ENCODE results near the gene FOXN4. TPM values are rescaled to one million over a fixed set of nuclear protein-coding genes. Genes with fewer than 3 reads are reported as not detected.

The FOXN4 gene
- total and polyA plus RNA-seq, 2 donors (not counting 3 experiments of a cell fraction or from before 2014, with no cell fraction given): not detected

DNA sequence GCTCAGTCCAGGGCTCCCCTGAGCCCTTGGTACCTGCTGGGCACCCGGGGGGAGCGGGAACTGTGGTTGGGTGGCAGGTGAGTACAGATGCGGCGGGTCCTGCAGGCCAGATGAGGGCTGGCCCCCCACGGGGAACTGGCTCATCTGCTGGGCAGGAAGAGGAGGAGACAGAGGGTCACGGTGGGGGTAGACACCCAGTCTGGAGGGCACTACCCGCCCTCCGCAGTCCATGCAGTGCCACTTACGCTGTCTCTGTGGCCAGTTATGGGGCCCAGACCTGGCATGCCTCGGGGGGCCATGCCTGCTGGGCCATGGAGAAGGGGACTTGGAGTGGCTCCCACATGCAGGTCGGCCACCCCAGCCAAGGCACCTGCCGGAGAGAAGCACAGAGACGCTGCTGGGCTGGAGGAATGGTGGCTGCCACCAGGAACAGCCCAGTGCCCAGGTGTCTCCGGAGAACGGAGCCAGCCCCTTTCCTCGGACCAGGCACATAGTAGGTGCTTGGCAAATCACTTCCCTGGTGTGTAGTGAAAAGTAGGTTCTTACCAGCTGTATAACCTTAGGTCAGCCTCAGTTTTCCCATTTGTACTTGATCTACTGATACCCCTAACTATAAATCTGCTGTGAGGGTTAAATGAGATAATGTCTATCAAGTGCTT, 21.1 kb downstream of the FOXN4 start:
- intact Hi-C loops (cut with micrococcal nuclease): no loop called here
- Histone ChIP-seq H3K27ac (ENCODE audit: insufficient read depth, low read depth, low read length) (no peak overlapping the region), H3K27me3 (ENCODE audit: control insufficient read depth in 2 of 2, insufficient read depth in 2 of 2, low read length in 2 of 2) (peaks cover 3 to 7% of the 10 kb centered on the region in 2 experiments), H3K4me1 (ENCODE audit: control insufficient read depth, extremely low read depth, insufficient read depth, low read length) (no peaks in the 10 kb centered on the region), H3K79me2 (ENCODE audit: control insufficient read depth, insufficient read depth, low read length) (no peaks in the 10 kb centered on the region), H3K9ac (replicated peaks; ENCODE audit: extremely low read depth, insufficient read depth, low read length) (no peak overlapping the region), H2AFZ (ENCODE audit: low read depth, low read length) (no peak overlapping the region), H3K4me3 (replicated peaks in 1 of 3; ENCODE audit: insufficient read depth in 1 of 3, low read depth in 1 of 3, low read length in 3 of 3) (no peak overlapping the region), H3K9me1 (replicated peaks; ENCODE audit: control insufficient read depth, extremely low read depth, insufficient read depth, low read length) (no peaks in the 10 kb centered on the region), H3K4me2 (ENCODE audit: insufficient read depth, low read length) (no peak overlapping the region), H4K20me1 (replicated peaks; ENCODE audit: control insufficient read depth, extremely low read depth, insufficient read depth, low read length) (no peaks in the 10 kb centered on the region), H3K9me3 (replicated peaks; ENCODE audit: control insufficient read depth, insufficient read depth, low read length) (no peaks in the 10 kb centered on the region), H3K36me3 (ENCODE audit: control insufficient read depth in 2 of 2, extremely low read depth in 1 of 2, insufficient read depth in 2 of 2, low read length in 2 of 2) (no peaks in the 10 kb centered on the region)
- CTCF ChIA-PET: no interaction called here
- BruUV-seq (replicated peaks): no TSS peak
- no peak for DNase-seq (ENCODE audit: low read depth, low spot score)
- no peak for FAIRE-seq
- dilution Hi-C loops (cut with MboI; ENCODE audit: extremely low pct_ligation_motif_present, low sequenced_read_pairs): no loop called here
- POLR2A ChIA-PET: no interaction called here
- TF ChIP-seq JUN (IDR thresholded peaks at IDR 0.05; ENCODE audit: borderline replicate concordance, insufficient read depth, insufficient read length, low read depth) (no peak), POLR2A (IDR thresholded peaks at IDR 0.05; ENCODE audit: low read depth, low read length) (no peak), FOS (IDR thresholded peaks at IDR 0.05; ENCODE audit: borderline replicate concordance, insufficient read depth, low read length) (no peak)

DNA sequence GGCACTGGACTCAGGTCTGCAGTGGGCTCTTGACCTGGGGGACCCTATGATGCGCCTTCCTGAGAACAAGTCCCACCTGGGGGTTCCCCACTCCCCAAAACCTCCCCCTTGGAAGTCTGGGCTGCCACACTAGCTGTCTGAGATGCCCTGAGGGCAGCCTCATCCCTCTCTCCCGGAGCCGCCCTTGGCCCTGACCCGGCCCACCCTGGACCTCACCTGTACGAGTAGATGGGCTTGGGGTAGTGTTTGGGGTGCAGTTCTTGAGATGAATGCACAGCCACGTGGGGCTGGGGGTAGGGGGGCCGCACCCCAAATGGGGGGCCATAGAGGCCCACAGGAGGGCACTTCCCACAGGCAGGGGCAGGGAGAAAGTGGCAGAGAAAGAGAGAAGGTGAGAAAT, 21.9 kb downstream of the FOXN4 start:
- H3K9me3 ChIP-seq (replicated peaks; ENCODE audit: control insufficient read depth, insufficient read depth, low read length): no peaks in the 10 kb centered on the region
- H3K9ac ChIP-seq (replicated peaks; ENCODE audit: extremely low read depth, insufficient read depth, low read length): no peak overlapping the region
- dilution Hi-C loops (cut with MboI; ENCODE audit: extremely low pct_ligation_motif_present, low sequenced_read_pairs) (no loop called here), intact Hi-C loops (cut with micrococcal nuclease) (no loop called here)
- H3K4me2 ChIP-seq (ENCODE audit: insufficient read depth, low read length): no peak overlapping the region
- POLR2A ChIA-PET: no interaction called here
- H3K27me3 ChIP-seq (ENCODE audit: control insufficient read depth in 2 of 2, insufficient read depth in 2 of 2, low read length in 2 of 2): peaks cover 3 to 7% of the 10 kb centered on the region in 2 experiments
- CTCF ChIA-PET: no interaction called here
- no peak overlapping the region for H2AFZ ChIP-seq (ENCODE audit: low read depth, low read length)
- H3K4me3 ChIP-seq (replicated peaks in 1 of 3; ENCODE audit: insufficient read depth in 1 of 3, low read depth in 1 of 3, low read length in 3 of 3): no peak overlapping the region
- no TSS peak for BruUV-seq (replicated peaks)
- no peaks in the 10 kb centered on the region for H3K79me2 ChIP-seq (ENCODE audit: control insufficient read depth, insufficient read depth, low read length)
- H3K36me3 ChIP-seq (ENCODE audit: control insufficient read depth in 2 of 2, extremely low read depth in 1 of 2, insufficient read depth in 2 of 2, low read length in 2 of 2): no peaks in the 10 kb centered on the region
- DNase-seq (ENCODE audit: low read depth, low spot score) (no peak), FAIRE-seq (no peak)
- no peaks in the 10 kb centered on the region for H3K9me1 ChIP-seq (replicated peaks; ENCODE audit: control insufficient read depth, extremely low read depth, insufficient read depth, low read length)
- H3K27ac ChIP-seq (ENCODE audit: insufficient read depth, low read depth, low read length): no peak overlapping the region
- H3K4me1 ChIP-seq (ENCODE audit: control insufficient read depth, extremely low read depth, insufficient read depth, low read length): no peaks in the 10 kb centered on the region
- H4K20me1 ChIP-seq (replicated peaks; ENCODE audit: control insufficient read depth, extremely low read depth, insufficient read depth, low read length): no peaks in the 10 kb centered on the region
- TF ChIP-seq FOS (IDR thresholded peaks at IDR 0.05; ENCODE audit: borderline replicate concordance, insufficient read depth, low read length): no peak
- no peak for TF ChIP-seq POLR2AphosphoS5 (IDR thresholded peaks at IDR 0.05; ENCODE audit: insufficient read depth, low read depth, low read length)
- TF ChIP-seq, protein P1, sequence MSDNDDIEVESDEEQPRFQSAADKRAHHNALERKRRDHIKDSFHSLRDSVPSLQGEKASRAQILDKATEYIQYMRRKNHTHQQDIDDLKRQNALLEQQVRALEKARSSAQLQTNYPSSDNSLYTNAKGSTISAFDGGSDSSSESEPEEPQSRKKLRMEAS (IDR thresholded peaks at IDR 0.05; ENCODE audit: insufficient read depth, insufficient read length): no peak
- TF ChIP-seq POLR2A (IDR thresholded peaks at IDR 0.05; ENCODE audit: low read depth, low read length): no peak
- TF ChIP-seq CTCF (IDR thresholded peaks at IDR 0.05; ENCODE audit: extremely low read depth in 1 of 2, insufficient read depth in 1 of 2, low read depth in 1 of 2, low read length in 2 of 2): no peak
- TF ChIP-seq EZH2 (IDR thresholded peaks at IDR 0.05; ENCODE audit: borderline replicate concordance, low read depth, low read length, severe bottlenecking): no peak
- TF ChIP-seq GATA2 (IDR thresholded peaks at IDR 0.05; ENCODE audit: insufficient read depth, insufficient read length, low read depth, low read length): no peak
- TF ChIP-seq JUN (IDR thresholded peaks at IDR 0.05; ENCODE audit: borderline replicate concordance, insufficient read depth, insufficient read length, low read depth): no peak
- TF ChIP-seq MYC (IDR thresholded peaks at IDR 0.05; ENCODE audit: low read depth, low read length): no peak

All from endothelial cell of umbilical vein (primary cell).